Activated T-helper 1 cell treated with Interleukin-2 at 50 U/mL for 16 hours (primary cell): ENCODE results near the gene CADM3.

Experiments used
- DNase-seq: peaks from one replicate; pipeline ENCODE4 v3.0.0-alpha.2; 2020; ENCODE audit warnings: low read depth

The CADM3 gene

GRCh38 chr1:159207774-159208173 is 36.4 kb downstream of the CADM3 start:
- no peak for DNase-seq

- DNase-seq, result no peak
Measured at GRCh38 chr1:159208175-159208825, 36.9 kb downstream of the CADM3 start.

GRCh38 chr1:159209061-159209460 is 37.6 kb downstream of the CADM3 start:
- no peak for DNase-seq

GRCh38 chr1:159211331-159212136 is 40.1 kb downstream of the CADM3 start:
- DNase-seq, result peak; percentile 12

- DNase-seq, result no peak
Measured at GRCh38 chr1:159212596-159212995, 41.2 kb downstream of the CADM3 start.

- DNase-seq, result no peak
Measured at GRCh38 chr1:159214149-159214760, 42.8 kb downstream of the CADM3 start.

GRCh38 chr1:159218649-159219636 is 47.5 kb downstream of the CADM3 start:
- DNase-seq, result no peak

- no peak for DNase-seq
Measured at GRCh38 chr1:159222075-159222865, 50.9 kb downstream of the CADM3 start.

- no peak for DNase-seq
Measured at GRCh38 chr1:159223004-159223403, 51.6 kb downstream of the CADM3 start.

GRCh38 chr1:159228554-159228953 is 57.1 kb downstream of the CADM3 start:
- no peak for DNase-seq

GRCh38 chr1:159229260-159229885 is 58.0 kb downstream of the CADM3 start:
- no peak for DNase-seq

- DNase-seq, result no peak
Measured at GRCh38 chr1:159229896-159230295, 58.5 kb downstream of the CADM3 start.

GRCh38 chr1:159239551-159240220 is 68.3 kb downstream of the CADM3 start:
- no peak for DNase-seq

GRCh38 chr1:159247266-159247665 is 75.9 kb downstream of the CADM3 start:
- DNase-seq, result no peak

GRCh38 chr1:159248311-159248710 is 76.9 kb downstream of the CADM3 start:
- DNase-seq, result no peak

- no peak for DNase-seq
Measured at GRCh38 chr1:159250638-159251216, 79.3 kb downstream of the CADM3 start.
